ENCODE measurements around the gene IL2RA.

The IL2RA gene

GRCh38 chr10:6037422-6037821, 24.7 kb downstream of the IL2RA start:
- no peak for DNase-seq

GRCh38 chr10:6036861-6037321, 25.3 kb downstream of the IL2RA start:
- no peak for DNase-seq

- DNase-seq: no peak
Measured at GRCh38 chr10:6035931-6036575, 26.1 kb downstream of the IL2RA start.

GRCh38 chr10:6035101-6035834, 26.9 kb downstream of the IL2RA start:
- no peak for DNase-seq

- no peak for DNase-seq
Measured at GRCh38 chr10:6034371-6034770, 27.8 kb downstream of the IL2RA start.

GRCh38 chr10:6033954-6034353, 28.2 kb downstream of the IL2RA start:
- no peak for DNase-seq

- no peak for DNase-seq
Measured at GRCh38 chr10:6030940-6031339, 31.2 kb downstream of the IL2RA start.

GRCh38 chr10:6030217-6030616, 31.9 kb downstream of the IL2RA start:
- DNase-seq: no peak

GRCh38 chr10:6027929-6028328, 34.2 kb downstream of the IL2RA start:
- DNase-seq: no peak

GRCh38 chr10:6025683-6026255, 36.4 kb downstream of the IL2RA start:
- no peak for DNase-seq

- no peak for DNase-seq
Measured at GRCh38 chr10:6024334-6024682, 37.9 kb downstream of the IL2RA start.

GRCh38 chr10:6023661-6024333, 38.4 kb downstream of the IL2RA start:
- no peak for DNase-seq

GRCh38 chr10:6022660-6023059, 39.5 kb downstream of the IL2RA start:
- no peak for DNase-seq

- DNase-seq: no peak
Measured at GRCh38 chr10:6020826-6021225, 41.3 kb downstream of the IL2RA start.

- no peak for DNase-seq
Measured at GRCh38 chr10:6019796-6020195, 42.4 kb downstream of the IL2RA start.

GRCh38 chr10:6019010-6019782, 43.0 kb downstream of the IL2RA start:
- no peak for DNase-seq

GRCh38 chr10:6018422-6018821, 43.7 kb downstream of the IL2RA start:
- no peak for DNase-seq

- DNase-seq: no peak
Measured at GRCh38 chr10:6017781-6018354, 44.3 kb downstream of the IL2RA start.

- DNase-seq: no peak
Measured at GRCh38 chr10:6014241-6014761, 47.9 kb downstream of the IL2RA start.

- no peak for DNase-seq
Measured at GRCh38 chr10:6013413-6014192, 48.6 kb downstream of the IL2RA start.

- no peak for DNase-seq
Measured at GRCh38 chr10:6012121-6012905, 49.9 kb downstream of the IL2RA start.
